Frontal cortex (tissue), 4 donors: ENCODE data around the gene NPEPPS. TPM values are rescaled to one million over a fixed set of nuclear protein-coding genes. Genes with fewer than 3 reads are reported as not detected.
"Not testable (repeated sequence)": the region's sequence is repeated elsewhere in the genome, so short reads cannot be mapped to it uniquely, and the experiment has no call there.

Source experiments
- DNase-seq, 2 donors: peaks; one replicate each; pipeline ENCODE4 v3.0.0; 2012; ENCODE audit warnings: low spot score in 2 of 2
- FAIRE-seq: peaks from 2 replicates; lab custom pipeline; 2012; peaks lifted over from hg19 to GRCh38; lab: Jason Lieb, UNC
- total RNA-seq: library from RNA; depleted of rRNA; stranded (reverse); fragments of >200 nt; gene quantifications from one replicate; pipeline ENCODE4 v1.2.3, GENCODE V29; 2014
- donor health status: control.
- donor health status: control.
- donor health status: control.

The NPEPPS gene
- total RNA-seq, 1 donor from 2014 or later: 206 TPM

- DNase-seq, FAIRE-seq: not testable (repeated sequence)
Observed at GRCh38 chr17:47554733-47555132, 23.8 kb downstream of the NPEPPS start.

- FAIRE-seq: not testable (repeated sequence)
Observed at GRCh38 chr17:47556108-47556507, 25.2 kb downstream of the NPEPPS start.

GRCh38 chr17:47560517-47561043, 29.7 kb downstream of the NPEPPS start:
- FAIRE-seq, DNase-seq: not testable (repeated sequence)

More at GRCh38 chr17:47556108-47556507, 25.2 kb downstream of the NPEPPS start:
- DNase-seq: not testable (repeated sequence)

GRCh38 chr17:47561698-47562405, 30.9 kb downstream of the NPEPPS start:
- not testable (repeated sequence) for FAIRE-seq, DNase-seq

GRCh38 chr17:47562406-47562705, 31.4 kb downstream of the NPEPPS start:
- not testable (repeated sequence) for DNase-seq, FAIRE-seq

- FAIRE-seq: not testable (repeated sequence)
- DNase-seq: peak in 1 of 2 donors; percentile 1
Observed at GRCh38 chr17:47567261-47567660, 36.4 kb downstream of the NPEPPS start.

- DNase-seq, FAIRE-seq: not testable (repeated sequence)
Observed at GRCh38 chr17:47572561-47572960, 41.7 kb downstream of the NPEPPS start.

GRCh38 chr17:47582416-47582815, 51.5 kb downstream of the NPEPPS start:
- not testable (repeated sequence) for DNase-seq, FAIRE-seq

GRCh38 chr17:47586378-47587055, 55.6 kb downstream of the NPEPPS start:
- DNase-seq, FAIRE-seq: not testable (repeated sequence)

GRCh38 chr17:47593522-47593921, 62.6 kb downstream of the NPEPPS start:
- not testable (repeated sequence) for DNase-seq, FAIRE-seq

- FAIRE-seq: no peak
- no peak for DNase-seq
Observed at GRCh38 chr17:47603830-47604597, 73.1 kb downstream of the NPEPPS start.

GRCh38 chr17:47604598-47604927, 73.7 kb downstream of the NPEPPS start:
- FAIRE-seq (no peak), DNase-seq (no peak)

- DNase-seq (no peak), FAIRE-seq (no peak)
Observed at GRCh38 chr17:47605011-47605410, 74.1 kb downstream of the NPEPPS start.

GRCh38 chr17:47607481-47607880, 76.6 kb downstream of the NPEPPS start:
- no peak for FAIRE-seq

GRCh38 chr17:47611372-47612350, 80.8 kb downstream of the NPEPPS start:
- FAIRE-seq: no peak
- DNase-seq: no peak

More at GRCh38 chr17:47607481-47607880, 76.6 kb downstream of the NPEPPS start:
- no peak for DNase-seq

GRCh38 chr17:47615766-47616424, 85.0 kb downstream of the NPEPPS start:
- FAIRE-seq: no peak

GRCh38 chr17:47618410-47618809, 87.5 kb downstream of the NPEPPS start:
- FAIRE-seq (no peak), DNase-seq (no peak)

More at GRCh38 chr17:47615766-47616424, 85.0 kb downstream of the NPEPPS start:
- peak in 1 of 2 donors; percentile 38 for DNase-seq

- FAIRE-seq (no peak), DNase-seq (no peak)
Observed at GRCh38 chr17:47620503-47621245, 89.8 kb downstream of the NPEPPS start.
